GM18873 (cell line): ENCODE results near the gene ARVCF.
"Not testable (repeated sequence)": the region's sequence is repeated elsewhere in the genome, so short reads cannot be mapped to it uniquely, and the experiment has no call there.

Source experiments
- ATAC-seq: cut with Tn5 transposase; IDR thresholded peaks from one replicate; pipeline ENCODE4 v1.9.1; 2021; ENCODE audit warnings: mild to moderate bottlenecking, moderate library complexity, moderate number of reproducible peaks; ENCODE audit not compliant: unreplicated experiment, low FRiP score

The ARVCF gene

DNA sequence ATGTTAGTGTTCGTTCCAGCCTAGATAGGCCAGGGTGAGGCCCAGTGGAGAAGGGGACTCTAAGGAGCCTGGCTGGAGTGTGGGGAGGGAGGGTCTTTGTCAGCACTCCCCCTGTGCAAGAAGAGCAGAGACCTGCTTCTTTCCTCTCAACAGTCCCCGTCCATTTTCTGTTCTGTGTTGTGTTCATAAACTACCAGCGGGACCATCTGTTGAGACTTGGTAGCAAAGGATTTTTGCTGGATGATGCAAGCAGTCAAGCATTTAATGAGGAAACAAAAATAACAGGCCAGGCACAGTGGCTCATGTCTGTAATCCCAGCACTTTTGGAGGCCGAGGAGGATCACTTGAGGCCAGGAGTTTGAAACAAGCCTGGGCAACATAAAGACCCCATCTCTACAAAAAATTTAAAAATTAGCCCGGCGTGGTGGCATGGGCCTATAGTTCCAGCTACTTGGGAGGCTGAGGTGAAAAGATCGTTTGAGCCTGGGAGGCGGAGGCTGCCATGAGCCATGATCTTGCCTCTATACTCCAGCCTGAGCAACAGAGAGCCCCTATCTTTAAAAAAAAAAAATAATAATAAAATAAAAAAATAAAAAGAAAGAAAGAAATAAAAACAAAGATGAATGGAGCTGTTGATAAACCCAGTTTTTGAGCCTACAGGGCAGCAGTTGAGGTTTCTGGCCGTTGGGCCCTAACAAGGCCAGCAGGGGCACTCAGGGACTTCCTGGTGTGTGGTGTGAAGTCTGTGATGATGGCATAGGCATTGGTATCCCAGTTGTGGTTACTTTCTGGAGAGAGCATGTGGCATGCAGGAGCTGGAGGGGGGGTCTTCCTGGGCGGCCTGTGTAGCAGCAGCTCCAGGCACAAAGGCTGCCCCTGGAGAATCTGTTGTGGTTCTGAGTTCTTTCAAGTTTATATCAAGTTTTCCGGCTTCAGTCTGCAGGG, 73.3 kb downstream of the ARVCF start:
- ATAC-seq = no peak

DNA sequence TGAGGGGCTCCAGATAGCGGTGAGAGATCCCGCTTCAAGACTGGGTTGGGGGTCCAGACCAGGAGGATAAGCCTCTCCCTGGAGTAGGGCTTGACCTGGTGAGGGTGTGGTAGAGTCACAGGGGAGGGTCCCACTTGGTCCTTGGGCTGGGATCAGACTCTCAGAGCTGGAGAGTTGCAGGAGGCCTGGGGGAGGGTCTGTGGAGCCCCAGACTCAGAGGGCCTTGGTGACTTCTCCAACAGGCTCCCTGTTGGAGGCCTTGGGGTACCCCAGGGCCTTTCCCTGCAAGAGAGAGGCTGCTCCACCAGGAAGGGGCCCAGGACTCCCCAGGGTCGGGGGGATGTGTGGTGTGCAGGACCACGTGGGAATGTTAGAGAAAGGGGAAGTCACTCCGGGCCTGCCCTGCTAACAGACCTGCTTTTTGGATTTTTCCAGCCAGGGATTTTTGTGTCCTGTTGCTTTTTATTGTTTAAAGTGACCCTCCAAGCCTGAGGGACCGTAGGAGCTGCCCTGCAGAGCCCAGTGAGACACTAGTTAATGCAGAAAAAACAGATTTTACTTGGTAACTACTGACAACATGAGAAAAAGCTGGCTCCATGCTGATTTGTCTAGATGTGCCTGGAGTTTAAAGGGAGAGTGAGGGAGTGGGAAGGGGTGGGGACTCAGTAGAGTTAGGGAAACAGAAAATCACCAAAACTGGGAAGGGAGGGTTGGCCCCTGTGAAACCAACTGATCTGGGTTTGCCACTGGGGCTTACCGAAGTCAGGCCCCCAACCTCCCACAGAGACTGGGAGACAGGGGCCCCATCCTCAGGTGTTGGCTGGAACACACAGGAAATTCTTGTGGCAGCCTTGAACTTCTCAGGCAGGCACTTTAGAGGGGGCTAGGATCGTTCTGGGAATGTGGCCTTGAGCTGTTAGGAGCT, 74.2 kb downstream of the ARVCF start:
- no peak for ATAC-seq

DNA sequence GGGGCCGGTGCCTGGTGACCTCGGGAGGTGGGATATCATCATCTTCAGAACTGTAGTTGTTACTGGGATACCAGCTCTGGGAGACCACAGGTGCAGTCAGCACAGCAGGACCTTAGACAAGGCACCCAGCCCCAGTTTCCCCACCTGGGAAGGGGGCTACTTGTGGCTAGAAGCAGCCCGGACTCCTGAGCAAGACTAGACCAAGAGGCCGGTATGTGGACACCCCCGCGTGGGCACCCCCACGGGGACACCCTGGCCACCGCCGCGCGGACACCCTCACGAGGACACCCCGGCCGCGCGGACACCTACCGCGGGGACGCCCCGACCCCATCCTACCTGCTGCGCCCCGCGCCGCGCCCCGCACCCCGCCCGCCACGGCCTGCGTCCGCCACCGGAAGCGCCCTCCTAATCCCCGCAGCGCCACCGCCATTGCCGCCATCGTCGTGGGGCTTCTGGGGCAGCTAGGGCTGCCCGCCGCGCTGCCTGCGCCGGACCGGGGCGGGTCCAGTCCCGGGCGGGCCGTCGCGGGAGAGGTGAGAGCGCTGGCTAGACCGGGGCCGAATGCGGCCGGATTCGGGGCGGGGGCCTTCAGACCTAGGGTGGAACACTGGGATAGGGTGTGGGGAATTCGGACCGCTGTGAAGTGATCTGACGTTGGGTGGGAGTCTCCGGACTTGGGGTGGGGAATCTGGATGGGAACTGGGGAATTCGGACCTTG, 75.1 kb downstream of the ARVCF start, which contains the start of the genes COMT and TXNRD2:
Gene COMT, plus strand, starts transcription at position 408 of the 718 bp plus-strand sequence. CDS start 20,755 bp downstream, outside the sequence.
Gene TXNRD2, minus strand, starts transcription at position 454 of the 718 bp plus-strand sequence. Its CDS starts 15 bp downstream, at position 439.
- no peak for ATAC-seq

DNA sequence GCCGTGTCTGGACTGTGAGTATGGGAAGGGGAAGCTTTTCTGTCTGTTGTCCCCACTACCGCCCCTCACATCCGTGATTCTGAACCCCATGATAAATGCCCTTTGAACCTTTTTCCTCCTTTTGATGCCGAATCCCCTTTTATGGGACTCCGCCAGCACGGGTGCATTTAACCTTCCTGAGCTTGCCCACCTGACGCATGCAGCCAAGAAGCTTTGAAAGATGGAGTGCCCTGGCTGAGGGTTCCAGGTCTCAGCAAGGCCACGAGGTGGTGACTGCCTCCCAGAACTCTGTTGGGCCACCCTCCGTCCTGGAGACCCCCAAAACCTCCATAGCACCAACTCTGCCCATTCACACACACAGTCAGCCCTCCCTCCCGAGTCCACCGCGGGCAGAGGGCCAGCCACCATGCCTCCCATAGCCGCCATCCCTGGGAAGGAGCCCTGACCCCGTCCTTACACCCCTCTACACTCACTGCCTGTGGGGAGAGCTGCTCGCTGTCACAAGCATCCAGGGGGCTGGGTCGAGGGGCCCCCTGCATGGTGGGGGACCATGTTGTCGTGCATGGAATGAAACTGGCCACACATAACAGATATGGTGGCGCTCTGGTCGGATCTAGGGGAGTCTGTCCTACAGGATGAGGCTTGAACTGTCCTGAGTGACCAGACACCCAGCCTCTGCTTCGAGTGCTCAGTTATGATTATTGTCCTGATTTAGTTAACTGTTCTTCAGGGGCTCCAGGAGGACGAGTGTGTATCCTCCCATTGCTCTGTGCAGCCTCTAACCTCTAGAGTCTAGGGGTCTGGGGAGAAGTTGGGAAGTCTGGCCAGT, 75.9 kb downstream of the ARVCF start:
- no peak for ATAC-seq

DNA sequence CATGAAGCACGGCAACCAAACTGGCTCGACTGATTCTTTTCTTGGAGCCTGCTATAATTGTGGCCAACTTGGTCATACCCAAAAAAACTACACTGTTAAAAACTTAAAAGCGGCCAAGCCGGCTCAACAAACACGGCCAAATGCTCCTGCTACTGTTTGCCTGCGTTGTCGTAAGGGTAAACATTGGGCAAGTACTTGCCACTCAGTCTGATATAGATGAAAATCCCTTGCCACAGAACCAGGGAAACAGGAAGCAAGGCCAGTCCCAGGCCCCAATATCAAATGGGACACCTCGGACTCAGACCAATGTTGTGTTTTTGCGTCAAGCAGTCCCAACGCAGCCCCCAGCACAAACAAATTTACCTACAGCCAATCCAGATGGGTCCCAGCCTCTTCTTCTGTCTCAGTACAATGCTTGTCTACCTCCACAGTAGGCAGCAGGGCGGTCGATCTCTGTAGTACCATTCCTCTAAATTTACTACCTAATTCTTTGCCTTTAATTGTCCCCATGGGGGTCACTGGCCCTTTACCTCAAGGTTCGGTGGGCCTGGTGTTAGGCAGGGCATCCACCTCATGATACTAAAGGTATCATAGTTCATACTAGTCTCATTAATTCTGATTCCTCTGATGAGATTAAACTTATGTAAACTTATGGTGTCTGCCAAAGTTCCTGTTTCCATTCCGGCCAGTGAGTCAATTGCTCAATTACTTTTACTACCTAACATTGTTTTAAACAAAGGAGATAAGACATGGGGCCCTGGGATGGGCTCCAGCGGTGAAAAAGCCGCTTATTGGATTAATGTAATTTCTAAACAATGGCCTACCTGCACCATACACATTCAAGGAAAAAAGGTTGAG, 78.8 kb downstream of the ARVCF start:
- ATAC-seq = no peak

DNA sequence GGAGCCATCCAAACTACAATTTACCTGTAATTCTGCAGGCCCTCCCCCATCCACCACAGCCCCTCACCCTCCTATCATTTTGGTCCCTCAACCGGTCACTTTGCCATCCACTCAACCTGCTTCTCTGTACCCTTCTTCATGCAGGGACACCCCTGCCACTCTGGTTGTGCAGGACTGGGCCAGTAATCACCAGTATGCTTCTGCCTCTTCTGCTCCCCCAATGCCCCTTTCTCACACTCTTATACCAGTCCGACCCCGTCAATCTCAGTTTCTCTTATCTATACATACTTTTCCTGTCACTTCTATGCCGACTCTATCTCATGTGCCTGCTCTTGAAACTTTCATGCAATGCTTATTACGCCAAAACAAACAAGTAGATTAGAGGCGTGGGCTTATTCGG, 80.1 kb downstream of the ARVCF start:
- no peak for ATAC-seq

DNA sequence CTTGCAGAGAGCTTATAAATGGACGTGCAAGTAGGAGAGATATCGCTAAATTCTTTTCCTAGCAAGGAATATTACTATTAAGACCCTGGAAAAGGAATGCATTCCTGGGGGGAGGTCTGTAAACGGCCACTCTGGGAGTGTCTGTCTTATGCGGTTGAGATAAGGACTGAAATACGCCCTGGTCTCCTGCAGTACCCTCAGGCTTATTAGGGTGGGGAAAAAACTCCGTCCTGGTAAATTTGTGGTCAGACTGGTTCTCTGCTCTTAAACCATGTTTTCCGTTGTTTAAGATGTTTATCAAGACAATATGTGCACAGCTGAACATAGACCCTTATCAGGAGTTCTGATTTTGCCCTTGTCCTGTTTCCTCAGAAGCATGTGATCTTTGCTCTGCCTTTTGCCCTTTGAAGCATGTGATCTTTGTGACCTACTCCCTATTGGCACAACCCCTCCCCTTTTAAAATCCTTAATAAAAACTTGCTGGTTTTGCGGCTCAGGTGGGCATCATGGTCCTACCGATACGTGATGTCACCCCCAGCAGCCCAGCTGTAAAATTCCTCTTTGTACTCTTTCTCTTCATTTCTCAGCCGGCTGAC, 81.4 kb downstream of the ARVCF start:
- not testable (repeated sequence) for ATAC-seq

DNA sequence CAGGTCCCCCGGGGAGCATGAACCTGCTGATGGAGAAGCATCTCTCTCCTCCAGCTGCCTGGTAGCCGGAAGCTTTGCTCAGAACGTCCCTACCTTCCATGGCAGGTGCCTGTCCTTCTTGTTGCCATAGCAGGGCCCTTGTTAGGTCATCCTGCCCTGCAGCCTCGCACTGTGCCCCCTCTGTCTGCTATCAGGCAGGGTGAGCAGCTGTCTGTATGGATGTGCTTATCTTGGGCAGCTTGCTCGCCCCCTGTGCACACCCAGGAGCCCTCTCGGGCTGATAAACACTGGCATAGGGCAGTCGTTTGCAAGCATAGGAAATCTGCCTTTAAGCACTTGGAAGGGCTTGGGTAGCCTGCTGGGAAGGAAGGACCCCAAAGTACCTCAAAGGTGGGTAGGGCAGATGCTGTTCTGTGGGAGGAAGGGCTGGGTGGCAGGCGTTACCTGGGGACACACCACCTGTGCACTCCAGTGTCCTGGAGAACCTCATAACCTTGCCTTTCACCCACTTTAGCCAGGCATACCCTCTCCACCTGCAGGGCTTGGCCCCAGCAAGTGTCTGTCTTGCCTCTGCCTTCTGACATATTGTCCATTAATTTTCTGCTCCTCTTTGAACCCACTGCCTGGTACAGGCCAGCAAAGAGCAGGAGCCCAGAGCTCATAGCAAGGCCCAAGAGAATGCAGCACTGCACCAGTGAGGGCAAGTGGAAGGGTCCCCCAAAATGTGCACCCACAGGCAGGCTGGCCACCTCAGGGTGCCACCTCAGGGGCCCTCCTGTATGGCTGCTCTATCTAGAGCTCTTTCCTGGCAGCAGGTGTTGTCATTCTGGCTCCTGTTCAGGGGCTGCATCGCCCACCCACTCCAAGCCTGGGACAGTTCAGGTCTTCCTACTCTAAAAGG, 83.0 kb downstream of the ARVCF start:
- ATAC-seq = no peak

DNA sequence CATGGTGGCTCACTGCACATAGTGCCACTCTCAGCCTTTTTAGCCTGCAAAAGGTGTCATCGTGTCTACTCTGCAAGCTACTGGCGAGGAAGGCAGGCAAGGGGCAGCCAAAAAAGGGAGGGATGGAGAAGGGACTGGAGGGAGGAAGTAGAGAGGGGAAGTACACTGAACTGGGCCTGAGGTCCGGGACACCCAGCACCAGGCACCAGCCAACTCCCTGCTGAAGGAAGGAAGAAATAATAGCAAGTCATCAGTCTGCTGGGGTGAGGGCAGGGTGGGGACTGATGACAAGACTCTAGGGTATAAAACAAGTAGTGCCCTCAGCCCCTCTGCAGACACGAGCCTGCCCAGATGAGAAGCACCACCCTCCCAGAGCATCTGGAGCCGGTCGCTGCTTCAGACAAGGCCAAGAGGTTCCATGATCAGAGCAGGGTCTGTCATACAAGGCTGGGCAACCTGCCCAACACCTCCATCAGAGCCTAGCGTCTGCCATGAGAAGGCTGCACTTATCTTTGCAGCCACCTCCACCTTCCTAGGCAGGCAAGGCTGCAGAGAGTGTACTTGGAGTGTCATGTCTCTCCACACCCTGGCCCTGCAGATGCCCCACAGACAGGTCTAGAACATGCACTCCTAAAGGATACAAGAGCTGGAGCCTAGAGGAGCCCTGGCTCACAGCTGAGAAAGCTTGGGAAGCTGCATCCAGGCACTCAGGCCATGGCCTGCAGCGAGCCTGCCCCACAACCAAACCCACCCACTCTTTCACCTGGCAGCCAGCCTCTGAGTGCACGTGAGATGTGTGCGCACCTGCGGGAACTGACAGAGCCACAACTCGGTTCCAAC, 84.0 kb downstream of the ARVCF start:
- ATAC-seq = no peak

DNA sequence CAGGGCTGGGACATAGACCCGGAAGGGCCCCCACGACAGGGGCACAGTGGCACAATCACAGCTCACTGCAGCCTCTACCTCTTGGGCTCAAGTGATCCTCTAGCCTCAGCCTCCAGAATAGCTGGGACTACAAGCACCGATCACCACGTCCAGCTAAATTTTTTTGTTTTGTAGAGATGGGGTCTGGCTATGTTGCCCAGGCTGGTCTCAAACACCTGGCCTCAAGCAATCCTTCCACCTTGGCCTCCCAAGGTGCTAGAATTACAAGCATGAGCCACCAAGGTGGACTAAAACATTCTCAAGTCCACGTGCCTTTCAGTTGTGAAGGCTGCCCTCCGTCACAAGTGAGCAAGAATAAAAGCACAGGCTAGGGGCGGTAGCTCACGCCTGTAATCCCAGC, 85.1 kb downstream of the ARVCF start:
- ATAC-seq = no peak

DNA sequence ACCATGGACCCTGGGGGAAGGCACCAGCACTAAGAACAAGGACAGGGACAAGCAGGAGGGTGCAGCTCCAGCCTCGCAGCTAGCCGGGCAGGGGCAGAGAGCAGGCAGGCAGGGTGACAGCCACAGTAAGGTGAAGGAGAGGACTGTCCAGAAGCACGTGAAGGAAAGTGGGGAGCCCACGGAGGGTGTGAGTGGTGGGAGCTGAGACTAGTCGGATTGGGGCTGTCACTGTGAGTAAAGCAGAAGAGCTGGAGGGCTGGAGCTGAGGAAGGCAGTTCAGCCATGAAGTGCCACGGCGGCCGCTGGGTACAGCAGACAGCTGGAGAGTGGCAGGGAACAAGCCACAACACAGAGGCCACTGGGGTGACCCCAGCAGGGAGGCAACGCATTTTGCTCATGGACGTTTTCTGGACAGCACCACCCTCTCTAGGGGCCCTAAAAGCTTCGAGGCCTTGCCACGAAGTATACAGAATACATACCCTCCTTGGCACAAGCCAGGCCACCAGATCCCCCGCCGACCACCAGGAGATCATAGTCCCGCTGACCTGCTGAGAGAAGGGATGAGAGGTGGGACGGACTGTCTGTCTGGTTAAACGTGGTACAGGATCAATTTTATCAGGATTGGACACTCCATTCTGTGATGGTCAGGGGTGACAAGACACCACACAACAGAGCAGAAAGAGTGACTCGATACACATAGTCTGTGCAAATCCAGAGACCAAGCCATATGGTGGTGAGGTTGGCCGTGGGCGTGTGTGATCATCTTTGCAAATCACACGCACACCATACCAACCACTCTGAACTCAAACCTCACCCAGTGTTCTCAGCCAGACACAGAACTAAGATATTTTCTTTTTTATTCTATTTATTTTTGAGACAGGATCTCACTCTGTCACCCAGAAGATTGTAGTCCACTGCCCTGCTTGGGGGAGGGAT, 85.8 kb downstream of the ARVCF start:
- no peak for ATAC-seq

DNA sequence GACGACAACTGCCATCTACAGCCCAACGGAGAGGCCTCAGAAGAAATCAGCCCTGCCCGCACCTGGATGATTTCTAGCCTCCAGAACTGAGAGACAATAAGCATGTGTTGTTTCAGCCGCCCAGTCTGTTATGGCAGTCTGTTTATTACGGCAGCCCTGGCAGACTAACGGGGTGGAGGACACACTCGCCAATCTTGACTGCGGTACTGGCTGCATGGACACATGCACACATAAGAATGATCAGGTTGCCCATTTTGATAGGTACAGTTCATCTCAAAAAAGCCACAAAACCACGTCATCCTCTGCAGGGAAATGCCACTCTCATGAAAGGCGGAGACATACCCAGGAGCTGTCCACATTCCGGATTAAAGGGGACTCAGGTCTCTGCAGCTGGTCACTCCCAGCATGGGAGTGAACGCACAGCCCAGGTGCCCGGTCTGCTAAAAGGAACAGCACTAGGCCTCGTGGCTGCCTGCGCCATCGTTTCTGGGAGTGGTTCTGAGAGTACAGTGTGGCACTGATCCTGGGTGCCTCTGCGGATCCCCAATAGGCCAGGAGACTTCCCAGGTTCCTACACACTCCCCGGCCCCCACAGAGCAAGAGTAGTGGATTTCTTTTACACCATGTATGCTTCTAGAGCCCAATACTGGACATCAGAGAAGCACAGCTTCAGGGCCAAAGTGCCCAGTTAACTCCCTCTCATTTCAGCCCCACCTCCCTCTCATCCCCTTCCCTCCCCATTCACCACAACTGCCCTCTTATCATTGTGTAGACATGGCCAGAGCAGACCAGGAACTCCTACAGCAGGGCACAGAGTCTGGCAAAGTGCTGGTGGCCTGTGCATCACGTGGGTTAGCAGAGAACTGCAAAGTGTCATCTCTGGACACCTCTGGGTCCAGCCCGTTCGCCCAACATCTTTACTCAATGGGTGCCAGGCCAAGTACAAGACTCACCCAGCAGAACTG, 86.8 kb downstream of the ARVCF start:
- no peak for ATAC-seq

DNA sequence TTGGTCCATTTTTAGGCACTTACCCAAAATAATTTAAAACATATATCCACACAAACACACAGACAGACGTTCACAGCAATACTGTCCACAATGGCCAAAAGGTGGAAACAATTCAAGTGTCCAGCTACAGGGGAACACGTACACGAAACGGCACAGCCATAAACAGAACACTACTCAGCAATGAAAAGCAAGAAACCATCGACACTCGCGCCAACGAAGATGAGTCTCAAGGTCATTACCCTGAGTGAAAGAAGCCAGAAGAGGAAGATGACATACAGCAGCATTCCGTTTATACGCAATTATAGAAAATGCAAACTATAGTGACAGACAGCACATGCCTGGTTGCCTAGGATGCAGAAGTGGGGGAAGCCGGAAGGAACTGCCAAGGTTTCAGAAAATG, 88.4 kb downstream of the ARVCF start:
- no peak for ATAC-seq

DNA sequence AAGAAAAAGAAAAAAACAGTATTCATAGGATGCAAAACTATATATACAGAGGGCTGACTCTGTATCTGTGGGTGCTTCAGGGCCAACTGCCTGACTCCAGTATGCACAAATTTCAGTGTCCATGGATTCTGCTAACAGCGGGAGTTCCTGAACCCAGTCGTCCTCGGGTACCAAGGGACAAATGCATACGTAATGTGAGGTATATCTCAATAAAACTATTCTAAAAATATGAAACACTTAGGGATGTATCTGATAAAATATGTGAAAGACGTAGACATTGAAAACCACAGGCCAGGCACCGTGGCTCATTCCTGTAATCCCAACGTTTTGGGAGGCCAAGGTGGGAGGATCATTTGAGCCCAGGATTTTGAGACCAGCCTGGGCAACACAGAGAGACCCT, 88.9 kb downstream of the ARVCF start:
- ATAC-seq = no peak
